RPMI8226 (cell line): ENCODE measurements around the gene LGALS3.
"Not testable (repeated sequence)": the region's sequence is repeated elsewhere in the genome, so short reads cannot be mapped to it uniquely, and the experiment has no call there.

Experiments used
- DNase-seq: peaks from one replicate; pipeline ENCODE4 v3.0.0-alpha.2; 2015

Gene LGALS3

GRCh38 chr14:55129086-55129427 is at the start of gene LGALS3:
TSS of gene LGALS3 (plus strand) at chr14:55129252. CDS start at chr14:55137374, 8,122 bp downstream.
- peak; percentile 57 for DNase-seq

- DNase-seq: not testable (repeated sequence)
Measured at GRCh38 chr14:55079961-55080360, 49.1 kb upstream of the LGALS3 start.

DNA sequence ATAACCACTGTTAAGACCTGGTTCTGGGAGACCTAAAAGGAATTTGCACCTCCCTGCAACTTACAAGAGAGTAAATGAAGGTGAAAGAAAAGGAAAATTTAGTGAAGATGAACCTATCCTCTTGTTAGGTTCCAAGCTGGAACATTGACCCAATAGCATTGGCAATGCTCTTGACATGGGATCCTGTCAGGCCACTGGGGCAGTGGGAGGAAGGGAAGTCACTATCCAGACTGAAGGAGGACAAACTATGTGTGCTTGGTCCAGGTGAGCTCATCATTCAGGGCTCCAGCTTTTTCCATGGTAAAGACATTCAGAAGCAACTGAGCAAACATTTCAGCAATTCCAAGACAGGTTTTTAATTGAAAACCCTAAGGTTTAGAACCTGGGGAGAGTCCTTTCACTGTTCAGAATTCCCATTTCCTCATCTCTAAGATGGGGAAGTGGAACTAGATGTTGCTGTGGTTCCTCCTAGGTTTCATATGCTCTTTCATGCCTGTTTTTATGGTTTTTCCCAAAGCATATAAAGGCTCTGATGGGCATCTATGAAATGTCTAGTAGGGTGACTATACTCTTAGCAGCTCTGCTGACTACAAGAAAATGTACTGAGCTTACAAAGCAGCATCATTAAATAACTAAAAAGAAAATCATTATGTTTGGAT is 44.5 kb upstream of the LGALS3 start:
- no peak for DNase-seq

- DNase-seq: no peak
Measured at GRCh38 chr14:55085060-55085660, 43.9 kb upstream of the LGALS3 start.

DNA sequence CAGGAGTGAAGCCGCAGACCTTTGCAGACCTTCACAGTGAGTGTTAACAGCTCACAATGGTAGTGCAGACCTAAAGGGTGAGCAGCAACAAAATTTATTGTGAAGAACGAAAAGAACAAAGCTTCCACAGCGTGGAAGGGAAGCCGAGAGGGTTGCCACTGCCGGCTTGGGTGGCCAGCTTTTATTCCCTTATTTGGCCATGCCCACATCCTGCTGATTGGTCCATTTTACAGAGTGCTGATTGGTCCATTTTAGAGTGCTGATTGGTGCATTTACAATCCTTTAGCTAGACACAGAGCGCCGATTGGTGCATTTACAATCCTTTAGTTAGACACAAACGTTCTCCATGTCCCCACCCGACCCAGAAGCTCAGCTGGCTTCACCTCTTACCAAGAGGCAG is 42.1 kb upstream of the LGALS3 start:
- DNase-seq: no peak

DNA sequence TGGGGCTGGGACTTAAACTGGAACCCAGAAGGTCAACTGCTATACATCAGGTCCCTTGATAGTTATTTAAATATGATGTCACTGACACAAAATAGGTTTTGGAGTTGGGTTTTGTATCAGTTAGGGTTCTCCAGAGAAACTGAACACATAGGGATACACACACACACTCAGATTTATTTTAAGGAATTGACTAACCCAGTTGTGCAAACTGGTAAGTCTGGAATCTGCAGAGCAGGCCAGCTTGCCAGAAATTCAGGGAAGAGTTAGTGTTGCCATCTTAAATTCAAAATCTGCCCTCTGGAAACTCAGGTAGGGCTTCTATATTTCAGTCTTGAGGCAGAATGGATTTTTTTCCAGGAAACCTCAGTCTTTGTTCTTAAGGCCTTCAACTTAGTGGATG is 40.7 kb upstream of the LGALS3 start:
- DNase-seq: no peak

- DNase-seq: no peak
Measured at GRCh38 chr14:55092341-55092740, 36.7 kb upstream of the LGALS3 start.

DNA sequence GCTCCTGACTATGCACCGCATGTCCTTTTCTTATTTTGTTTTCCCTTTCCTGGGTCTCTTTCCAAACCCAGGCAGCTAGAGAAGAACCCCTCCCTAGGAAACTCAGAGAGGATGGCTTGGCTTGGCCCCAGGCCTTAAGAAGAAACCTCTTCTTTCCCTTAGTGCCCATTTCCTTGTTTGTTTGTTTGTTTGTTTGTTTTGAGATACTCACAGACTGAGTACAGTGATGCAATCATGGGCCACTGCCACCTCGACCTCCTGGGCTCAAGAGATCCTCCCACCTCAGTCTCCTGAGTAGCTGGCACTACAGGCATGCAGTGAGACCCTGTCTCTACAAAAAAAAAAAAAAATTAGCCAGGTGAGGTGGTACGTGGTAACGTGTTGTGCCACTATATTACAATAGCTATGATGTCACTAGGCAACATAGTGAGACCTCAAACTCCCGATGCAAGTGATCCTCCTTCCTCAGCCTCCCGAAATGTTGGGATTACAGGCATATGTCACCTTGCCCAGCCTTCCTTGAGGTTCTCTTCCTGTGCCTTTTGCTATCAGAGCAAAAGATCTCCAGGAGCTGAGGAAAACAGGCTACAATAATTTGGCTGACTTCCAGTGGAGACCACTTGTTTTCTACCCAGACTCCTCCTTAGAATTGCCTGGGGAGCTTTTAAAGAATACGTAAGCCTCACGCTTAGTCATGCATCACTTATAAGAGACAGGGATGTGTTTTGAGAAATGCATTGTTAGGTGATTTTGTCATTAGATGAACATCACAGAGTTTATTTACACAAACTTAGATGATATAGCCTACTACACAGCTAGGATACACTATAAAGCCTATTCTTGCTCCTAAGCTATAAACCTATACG is 34.5 kb upstream of the LGALS3 start:
- DNase-seq: no peak

GRCh38 chr14:55097881-55098560 is 31.0 kb upstream of the LGALS3 start:
- DNase-seq: peak; percentile 73

GRCh38 chr14:55098561-55098898 is 30.5 kb upstream of the LGALS3 start:
- DNase-seq: no peak

GRCh38 chr14:55099756-55100155 is 29.3 kb upstream of the LGALS3 start:
- no peak for DNase-seq

- DNase-seq: no peak
Measured at GRCh38 chr14:55101698-55102097, 27.4 kb upstream of the LGALS3 start.

- DNase-seq: peak; percentile 82
Measured at GRCh38 chr14:55102141-55102621, 26.9 kb upstream of the LGALS3 start.

DNA sequence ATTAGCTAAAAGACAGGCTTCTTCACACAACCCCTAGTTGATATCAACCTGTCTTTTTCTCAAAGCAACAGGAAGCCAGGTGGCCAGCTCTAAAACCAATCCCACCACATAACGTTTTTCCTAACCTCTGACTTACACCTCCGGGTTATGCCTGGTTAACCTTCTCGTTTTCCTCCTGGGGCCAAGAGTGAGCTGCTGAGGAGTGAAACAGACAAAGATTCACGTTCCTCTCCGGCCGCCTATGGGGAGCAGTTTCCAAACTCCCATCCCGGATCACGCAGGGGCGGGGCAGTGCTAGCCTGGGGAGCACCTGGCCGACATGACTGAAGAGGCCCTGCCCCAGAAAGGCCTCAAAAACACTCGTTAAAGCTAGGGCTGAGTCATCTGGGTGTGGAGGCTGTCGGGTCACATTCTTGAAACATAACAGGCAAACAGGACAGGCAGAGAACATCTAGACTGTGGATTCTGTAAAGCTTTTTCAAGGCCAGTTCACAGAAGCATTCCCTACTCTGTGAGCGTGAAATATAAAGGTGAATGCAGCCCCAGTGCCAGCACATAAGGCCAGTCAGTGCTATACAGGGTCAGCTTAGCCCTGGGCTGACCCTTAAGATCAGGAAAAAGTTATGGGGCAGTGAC is 25.9 kb upstream of the LGALS3 start:
- peak; percentile 78 for DNase-seq

DNA sequence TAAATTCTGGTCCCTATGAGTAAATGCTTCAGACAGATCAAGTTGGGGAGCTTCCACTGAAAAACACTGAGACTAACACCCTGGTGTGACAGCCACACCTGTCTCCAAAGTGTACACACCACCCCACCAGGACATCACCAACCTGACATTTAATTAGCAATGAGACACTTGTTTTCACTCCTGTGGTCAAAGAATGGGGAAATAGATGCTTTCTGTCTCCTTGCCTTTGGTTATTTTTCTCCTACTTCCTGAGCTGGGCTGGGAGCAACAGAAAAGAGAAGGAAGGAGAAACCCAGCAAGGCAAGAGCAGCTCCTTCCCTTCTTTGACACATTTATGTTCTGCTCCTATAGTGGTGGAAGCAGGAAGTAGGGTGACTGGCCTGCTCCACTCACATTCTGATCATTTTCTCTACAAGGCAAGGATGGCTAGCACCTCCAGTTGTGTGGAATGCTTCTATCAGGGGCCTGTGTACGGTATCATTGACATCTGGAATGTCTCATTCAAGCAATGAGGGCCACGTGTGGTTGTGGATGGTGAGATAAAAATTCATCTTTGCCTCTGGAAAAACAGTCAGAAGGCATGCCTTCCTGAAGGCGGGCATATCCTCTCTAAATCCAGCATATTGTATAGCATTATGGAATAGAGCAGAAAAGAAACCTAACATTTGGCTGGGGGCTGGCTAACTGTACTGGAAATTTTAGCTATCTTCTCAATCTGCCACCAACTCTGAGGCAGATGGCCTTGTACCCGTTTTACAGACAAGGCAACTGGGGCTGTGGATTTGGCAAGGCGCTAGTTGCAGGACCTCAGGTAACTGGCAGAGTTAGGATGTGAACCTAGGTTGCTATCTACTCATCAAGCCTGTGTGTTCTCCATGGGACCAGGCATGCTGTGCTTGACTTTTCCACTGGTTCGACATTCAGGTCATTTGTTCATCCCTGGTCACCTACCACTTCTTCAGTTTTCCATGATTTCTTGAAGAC is 24.8 kb upstream of the LGALS3 start:
- no peak for DNase-seq

GRCh38 chr14:55105991-55106390 is 23.1 kb upstream of the LGALS3 start:
- no peak for DNase-seq

GRCh38 chr14:55107766-55108554 is 21.1 kb upstream of the LGALS3 start:
- no peak for DNase-seq

DNA sequence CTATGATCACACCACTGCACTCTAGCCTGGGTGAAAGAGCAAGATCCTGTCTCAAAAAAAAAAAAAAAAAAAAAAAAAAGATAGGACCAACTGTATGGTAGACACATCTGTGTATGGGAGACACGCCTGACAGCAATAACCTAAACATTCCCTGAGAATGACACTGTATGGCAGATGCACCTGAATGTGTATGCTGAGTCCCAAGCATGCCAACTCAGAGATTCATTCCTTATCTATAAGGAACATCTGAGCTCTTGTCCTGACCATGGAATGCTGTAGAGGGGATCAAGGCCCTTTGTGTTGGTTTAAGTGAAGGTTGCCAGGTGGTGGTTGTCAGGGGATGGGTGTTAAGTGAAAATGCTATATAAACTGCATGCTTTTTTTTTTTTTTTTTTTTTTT is 19.2 kb upstream of the LGALS3 start:
- DNase-seq: no peak

- no peak for DNase-seq
Measured at GRCh38 chr14:55111122-55111708, 17.8 kb upstream of the LGALS3 start.

DNA sequence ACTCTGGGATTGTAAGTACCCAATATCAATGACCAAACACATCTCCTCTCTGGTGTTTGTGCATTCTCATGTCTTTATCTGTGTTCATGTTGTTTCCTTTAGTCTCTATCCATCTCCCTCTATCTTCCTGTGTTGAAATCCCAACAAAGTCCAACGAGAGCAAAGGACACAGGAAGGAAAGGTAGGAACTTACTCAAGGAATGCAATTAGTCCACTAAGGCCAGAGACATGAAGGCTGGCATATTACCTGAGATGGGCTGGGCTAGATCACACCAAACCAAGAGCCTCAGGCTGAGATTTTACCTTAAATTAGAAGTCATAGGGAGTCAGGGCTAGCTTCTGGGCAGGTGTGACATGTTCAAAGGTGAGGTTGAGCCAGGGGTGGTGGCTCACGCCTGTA is 14.3 kb upstream of the LGALS3 start:
- no peak for DNase-seq
